Astrocyte (in vitro differentiated cells and primary cell): ENCODE data around the gene MMEL1.

ENCODE experiments used
- CTCF ChIP-seq: IDR thresholded peaks from 2 replicates; pipeline ENCODE4 v1.5.1; 2011; ENCODE audit warnings: low read depth, mild to moderate bottlenecking, inconsistent platforms, low read length, moderate library complexity; ENCODE audit not compliant: insufficient read depth
- EZH2 ChIP-seq: IDR thresholded peaks from 2 replicates; pipeline ENCODE4 v1.6.1; 2012; ENCODE audit warnings: mild to moderate bottlenecking, low read length, inconsistent platforms; ENCODE audit not compliant: insufficient read depth

- TF ChIP-seq CTCF (no peak), EZH2 (no peak)
Observed at GRCh38 chr1:2558861-2559260, 74.0 kb downstream of the MMEL1 start.
